ENCODE data around the gene PCDHB4.
"Not testable (repeated sequence)": the region's sequence is repeated elsewhere in the genome, so short reads cannot be mapped to it uniquely, and the experiment has no call there.

PCDHB4 gene

GRCh38 chr5:141121563-141121962, at the start of gene PCDHB4:
TSS of gene PCDHB4 (plus strand) at chr5:141121818. CDS start at chr5:141121999, 181 bp downstream.
- DNase-seq: no peak

DNA sequence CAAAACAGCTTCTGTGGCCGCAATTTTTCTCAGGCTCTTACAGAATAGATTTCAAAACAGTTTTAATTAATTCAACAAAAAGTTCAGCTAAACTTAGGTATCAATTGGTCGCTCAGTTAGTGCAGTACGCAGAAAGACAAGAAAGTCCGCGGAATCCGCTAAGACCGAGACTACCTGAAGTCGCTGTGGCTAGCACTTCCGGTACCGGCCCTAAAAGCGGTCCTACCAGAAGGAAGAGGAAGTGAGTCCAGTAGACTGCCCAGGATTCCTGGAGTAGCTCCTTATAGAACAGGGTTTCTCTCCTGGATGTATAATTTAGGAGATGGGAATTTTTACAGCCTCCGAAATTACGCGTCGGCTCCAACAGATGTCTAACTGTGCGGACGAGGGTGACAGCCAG, 43.8 kb upstream of the PCDHB4 start:
- DNase-seq: no peak

GRCh38 chr5:141082228-141082627, 39.4 kb upstream of the PCDHB4 start:
- no peak for DNase-seq

- peak; percentile 21 for DNase-seq
Measured at GRCh38 chr5:141084487-141084989, 37.1 kb upstream of the PCDHB4 start.

- DNase-seq: no peak
Measured at GRCh38 chr5:141094481-141095262, 26.9 kb upstream of the PCDHB4 start, which contains the start of gene PCDHB2. TSS of gene PCDHB2 (plus strand) at chr5:141094615. CDS start at chr5:141094791, 176 bp downstream.

DNA sequence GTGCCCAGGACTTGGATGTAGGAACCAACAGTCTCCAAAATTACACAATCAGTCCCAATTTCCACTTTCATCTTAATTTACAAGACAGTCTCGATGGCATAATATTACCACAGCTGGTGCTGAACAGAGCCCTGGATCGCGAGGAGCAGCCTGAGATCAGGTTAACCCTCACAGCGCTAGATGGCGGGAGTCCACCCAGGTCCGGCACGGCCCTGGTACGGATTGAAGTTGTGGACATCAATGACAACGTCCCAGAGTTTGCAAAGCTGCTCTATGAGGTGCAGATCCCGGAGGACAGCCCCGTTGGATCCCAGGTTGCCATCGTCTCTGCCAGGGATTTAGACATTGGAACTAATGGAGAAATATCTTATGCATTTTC, 26.4 kb upstream of the PCDHB4 start:
- DNase-seq: no peak

DNA sequence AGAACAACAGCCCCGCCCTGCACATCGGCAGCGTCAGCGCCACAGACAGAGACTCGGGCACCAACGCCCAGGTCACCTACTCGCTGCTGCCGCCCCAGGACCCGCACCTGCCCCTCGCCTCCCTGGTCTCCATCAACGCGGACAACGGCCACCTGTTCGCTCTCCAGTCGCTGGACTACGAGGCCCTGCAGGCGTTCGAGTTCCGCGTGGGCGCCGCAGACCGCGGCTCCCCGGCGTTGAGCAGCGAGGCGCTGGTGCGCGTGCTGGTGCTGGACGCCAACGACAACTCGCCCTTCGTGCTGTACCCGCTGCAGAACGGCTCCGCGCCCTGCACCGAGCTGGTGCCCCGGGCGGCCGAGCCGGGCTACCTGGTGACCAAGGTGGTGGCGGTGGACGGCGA, 25.4 kb upstream of the PCDHB4 start:
- not testable (repeated sequence) for DNase-seq

DNA sequence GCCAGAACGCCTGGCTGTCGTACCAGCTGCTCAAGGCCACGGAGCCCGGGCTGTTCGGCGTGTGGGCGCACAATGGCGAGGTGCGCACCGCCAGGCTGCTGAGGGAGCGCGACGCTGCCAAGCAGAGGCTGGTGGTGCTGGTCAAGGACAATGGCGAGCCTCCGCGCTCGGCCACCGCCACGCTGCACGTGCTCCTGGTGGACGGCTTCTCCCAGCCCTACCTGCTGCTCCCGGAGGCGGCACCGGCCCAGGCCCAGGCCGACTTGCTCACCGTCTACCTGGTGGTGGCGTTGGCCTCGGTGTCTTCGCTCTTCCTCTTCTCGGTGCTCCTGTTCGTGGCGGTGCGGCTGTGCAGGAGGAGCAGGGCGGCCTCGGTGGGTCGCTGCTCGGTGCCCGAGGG, 25.0 kb upstream of the PCDHB4 start:
- not testable (repeated sequence) for DNase-seq

DNA sequence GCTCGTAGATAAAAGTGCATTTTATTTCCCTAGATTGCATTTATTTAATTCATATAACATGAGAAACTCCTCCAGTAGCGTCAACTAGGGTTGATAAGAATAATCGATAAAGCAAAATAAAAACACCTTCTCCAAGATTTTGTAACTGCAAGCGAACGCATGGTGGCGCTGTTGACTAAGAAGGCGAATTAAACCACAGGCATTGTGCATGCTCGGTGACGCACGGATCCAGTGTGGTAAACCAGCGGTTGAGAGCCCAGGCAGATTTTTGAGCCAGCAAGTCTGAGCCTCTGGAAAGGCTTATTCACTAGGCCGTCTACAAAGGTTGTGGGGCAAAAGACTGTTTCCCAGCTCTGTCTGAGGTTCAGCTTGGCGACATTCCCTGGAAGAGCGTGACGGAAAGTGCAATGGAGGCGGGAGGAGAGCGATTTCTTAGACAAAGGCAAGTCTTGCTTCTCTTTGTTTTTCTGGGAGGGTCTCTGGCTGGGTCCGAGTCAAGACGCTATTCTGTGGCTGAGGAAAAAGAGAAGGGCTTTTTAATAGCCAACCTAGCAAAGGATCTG, 21.3 kb upstream of the PCDHB4 start, which contains the start of gene PCDHB3:
TSS of gene PCDHB3 (plus strand) at position 231 of the 563 bp plus-strand sequence. CDS start at position 408, 177 bp downstream.
- DNase-seq: no peak

GRCh38 chr5:141101059-141101458, 20.6 kb upstream of the PCDHB4 start:
- DNase-seq: no peak

GRCh38 chr5:141102070-141102469, 19.5 kb upstream of the PCDHB4 start:
- DNase-seq: not testable (repeated sequence)

DNA sequence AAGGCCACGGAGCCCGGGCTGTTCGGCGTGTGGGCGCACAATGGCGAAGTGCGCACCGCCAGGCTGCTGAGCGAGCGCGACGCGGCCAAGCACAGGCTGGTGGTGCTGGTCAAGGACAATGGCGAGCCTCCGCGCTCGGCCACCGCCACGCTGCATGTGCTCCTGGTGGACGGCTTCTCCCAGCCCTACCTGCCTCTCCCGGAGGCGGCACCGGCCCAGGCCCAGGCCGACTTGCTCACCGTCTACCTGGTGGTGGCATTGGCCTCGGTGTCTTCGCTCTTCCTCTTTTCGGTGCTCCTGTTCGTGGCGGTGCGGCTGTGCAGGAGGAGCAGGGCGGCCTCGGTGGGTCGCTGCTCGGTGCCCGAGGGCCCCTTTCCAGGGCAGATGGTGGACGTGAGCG, 19.1 kb upstream of the PCDHB4 start:
- DNase-seq: not testable (repeated sequence)

GRCh38 chr5:141105350-141105749, 16.3 kb upstream of the PCDHB4 start:
- DNase-seq: no peak

- DNase-seq: no peak
Measured at GRCh38 chr5:141119250-141119649, 2.4 kb upstream of the PCDHB4 start.

- DNase-seq: no peak
Measured at GRCh38 chr5:141121985-141122384, 367 bp downstream of the PCDHB4 start.

DNA sequence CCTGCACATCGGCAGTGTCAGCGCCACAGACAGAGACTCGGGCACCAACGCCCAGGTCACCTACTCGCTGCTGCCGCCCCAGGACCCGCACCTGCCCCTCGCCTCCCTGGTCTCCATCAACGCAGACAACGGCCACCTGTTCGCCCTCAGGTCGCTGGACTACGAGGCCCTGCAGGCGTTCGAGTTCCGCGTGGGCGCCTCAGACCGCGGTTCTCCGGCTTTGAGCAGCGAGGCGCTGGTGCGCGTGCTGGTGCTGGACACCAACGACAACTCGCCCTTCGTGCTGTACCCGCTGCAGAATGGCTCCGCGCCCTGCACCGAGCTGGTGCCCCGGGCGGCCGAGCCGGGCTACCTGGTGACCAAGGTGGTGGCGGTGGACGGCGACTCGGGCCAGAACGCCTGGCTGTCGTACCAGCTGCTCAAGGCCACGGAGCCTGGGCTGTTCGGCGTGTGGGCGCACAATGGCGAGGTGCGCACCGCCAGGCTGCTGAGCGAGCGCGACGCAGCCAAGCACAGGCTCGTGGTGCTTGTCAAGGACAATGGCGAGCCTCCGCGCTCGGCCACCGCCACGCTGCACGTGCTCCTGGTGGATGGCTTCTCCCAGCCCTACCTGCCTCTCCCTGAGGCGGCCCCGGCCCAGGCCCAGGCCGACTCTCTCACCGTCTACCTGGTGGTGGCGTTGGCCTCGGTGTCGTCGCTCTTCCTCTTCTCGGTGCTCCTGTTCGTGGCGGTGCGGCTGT, 1.9 kb downstream of the PCDHB4 start:
- not testable (repeated sequence) for DNase-seq

- no peak for DNase-seq
Measured at GRCh38 chr5:141127305-141127704, 5.7 kb downstream of the PCDHB4 start.

DNA sequence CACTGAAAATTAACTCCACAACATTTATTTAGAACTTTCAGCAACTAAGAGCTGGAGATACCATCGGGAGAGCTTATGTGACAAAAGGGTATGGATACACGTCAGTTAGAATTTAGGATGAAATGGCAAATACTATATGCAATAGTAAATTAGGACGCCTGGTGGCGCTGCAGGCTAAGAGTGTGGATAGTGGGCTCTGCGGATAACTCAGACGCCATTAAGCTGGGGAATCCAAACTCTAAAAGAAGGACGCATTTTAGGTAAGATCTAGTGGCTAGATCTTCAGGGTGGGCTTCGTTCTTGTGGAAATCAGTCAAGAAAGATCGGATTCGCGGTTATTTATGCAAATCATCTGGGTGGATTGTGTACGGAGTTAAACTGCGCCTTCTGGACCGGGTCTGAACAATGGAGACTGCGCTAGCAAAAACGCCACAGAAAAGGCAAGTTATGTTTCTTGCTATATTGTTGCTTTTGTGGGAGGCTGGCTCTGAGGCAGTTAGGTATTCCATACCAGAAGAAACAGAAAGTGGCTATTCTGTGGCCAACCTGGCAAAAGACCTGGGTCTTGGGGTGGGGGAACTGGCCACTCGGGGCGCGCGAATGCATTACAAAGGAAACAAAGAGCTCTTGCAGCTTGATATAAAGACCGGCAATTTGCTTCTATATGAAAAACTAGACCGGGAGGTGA, 13.6 kb downstream of the PCDHB4 start, which contains the start of gene PCDHB5:
TSS of gene PCDHB5 (plus strand) at position 177 of the 688 bp plus-strand sequence. CDS start at position 406, 229 bp downstream.
- no peak for DNase-seq

DNA sequence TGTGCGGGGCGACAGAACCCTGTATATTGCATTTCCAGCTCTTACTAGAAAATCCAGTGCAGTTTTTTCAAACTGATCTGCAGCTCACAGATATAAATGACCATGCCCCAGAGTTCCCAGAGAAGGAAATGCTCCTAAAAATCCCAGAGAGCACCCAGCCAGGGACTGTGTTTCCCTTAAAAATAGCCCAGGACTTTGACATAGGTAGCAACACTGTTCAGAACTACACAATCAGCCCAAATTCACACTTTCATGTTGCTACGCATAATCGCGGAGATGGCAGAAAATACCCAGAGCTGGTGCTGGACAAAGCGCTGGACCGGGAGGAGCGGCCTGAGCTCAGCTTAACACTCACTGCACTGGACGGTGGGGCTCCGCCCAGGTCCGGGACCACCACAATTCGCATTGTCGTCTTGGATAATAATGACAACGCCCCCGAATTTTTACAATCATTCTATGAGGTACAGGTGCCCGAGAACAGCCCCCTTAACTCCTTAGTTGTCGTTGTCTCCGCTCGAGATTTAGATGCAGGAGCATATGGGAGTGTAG, 14.2 kb downstream of the PCDHB4 start:
- no peak for DNase-seq

DNA sequence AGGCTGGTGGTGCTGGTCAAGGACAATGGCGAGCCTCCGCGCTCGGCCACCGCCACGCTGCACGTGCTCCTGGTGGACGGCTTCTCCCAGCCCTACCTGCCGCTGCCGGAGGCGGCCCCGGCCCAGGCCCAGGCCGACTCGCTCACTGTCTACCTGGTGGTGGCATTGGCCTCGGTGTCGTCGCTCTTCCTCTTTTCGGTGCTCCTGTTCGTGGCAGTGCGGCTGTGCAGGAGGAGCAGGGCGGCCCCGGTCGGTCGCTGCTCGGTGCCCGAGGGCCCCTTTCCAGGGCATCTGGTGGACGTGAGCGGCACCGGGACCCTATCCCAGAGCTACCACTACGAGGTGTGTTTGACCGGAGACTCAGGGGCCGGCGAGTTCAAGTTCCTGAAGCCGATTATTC, 15.7 kb downstream of the PCDHB4 start:
- not testable (repeated sequence) for DNase-seq

DNA sequence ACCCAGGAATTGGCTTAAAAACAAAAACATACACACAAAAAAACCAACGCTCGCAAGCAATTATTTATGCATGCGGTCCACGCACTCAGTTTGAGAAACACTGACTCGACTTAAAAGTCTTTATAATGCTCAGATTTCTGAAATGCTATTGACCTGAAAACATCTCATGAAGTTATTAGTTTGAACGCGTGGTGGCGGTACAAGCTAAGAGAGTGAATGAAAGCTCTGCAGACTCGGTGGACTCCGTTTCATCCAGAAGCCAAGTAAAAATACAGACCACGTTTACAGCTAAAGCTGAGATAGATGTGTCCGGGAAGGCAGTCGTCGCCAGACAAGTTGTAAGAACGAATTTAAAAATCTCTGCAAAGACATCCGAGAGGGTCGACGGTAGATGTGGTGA, 28.2 kb downstream of the PCDHB4 start, which contains the start of gene PCDHB6:
TSS of gene PCDHB6 (plus strand) at position 246 of the 400 bp plus-strand sequence. CDS start 201 bp downstream, outside the sequence.
- DNase-seq: no peak

Measured in CD4-positive, alpha-beta T cell treated with Interleukin-15 for 1 hour (primary cell).